KOPT-K1 (cell line): ENCODE measurements around the gene GPR15LG.

ENCODE experiments used
- H3K27ac ChIP-seq: fragments of 200-600 bp; sonication (generic); 2 replicates; pipeline ENCODE4 v1.5.1; 2016; ENCODE audit warnings: antibody characterized with exemption, mild to moderate bottlenecking, low read depth, low read length; ENCODE audit not compliant: poor library complexity, severe bottlenecking
- H3K36me3 ChIP-seq: fragments of 200-600 bp; sonication (generic); 2 replicates; pipeline ENCODE4 v1.5.1; 2017; ENCODE audit warnings: antibody characterized with exemption, mild to moderate bottlenecking, low read length, moderate library complexity; ENCODE audit not compliant: insufficient read depth
- H3K9me3 ChIP-seq: fragments of 200-600 bp; sonication (generic); 2 replicates; pipeline ENCODE4 v1.5.1; 2017; ENCODE audit warnings: antibody characterized with exemption, low read length, mild to moderate bottlenecking; ENCODE audit not compliant: insufficient read depth, poor library complexity, severe bottlenecking

GPR15LG gene

DNA sequence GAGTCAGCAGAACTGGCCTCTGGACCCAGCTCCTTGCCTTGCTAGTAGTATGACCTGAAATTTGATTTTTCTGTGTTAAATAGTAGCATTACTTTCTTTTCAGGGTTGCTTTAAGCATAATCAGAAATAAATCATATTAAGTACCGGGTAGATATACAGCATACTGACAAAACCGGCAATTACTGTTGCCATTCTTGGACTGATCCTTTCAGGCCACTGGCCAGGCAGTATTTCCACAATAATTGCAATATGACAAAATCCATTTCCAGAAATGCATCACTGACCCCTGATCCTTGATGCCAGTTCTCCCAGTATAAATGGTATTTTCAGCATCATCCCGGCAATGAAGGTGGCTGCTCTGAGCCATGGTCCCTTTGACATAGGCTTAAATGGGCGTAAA lies 60.9 kb downstream of the GPR15LG start:
- Histone ChIP-seq H3K27ac (no peak overlapping the region), H3K36me3 (no peaks in the 10 kb centered on the region), H3K9me3 (no peaks in the 10 kb centered on the region)
